Measurements from ENCODE around the gene NIP7.

DNA sequence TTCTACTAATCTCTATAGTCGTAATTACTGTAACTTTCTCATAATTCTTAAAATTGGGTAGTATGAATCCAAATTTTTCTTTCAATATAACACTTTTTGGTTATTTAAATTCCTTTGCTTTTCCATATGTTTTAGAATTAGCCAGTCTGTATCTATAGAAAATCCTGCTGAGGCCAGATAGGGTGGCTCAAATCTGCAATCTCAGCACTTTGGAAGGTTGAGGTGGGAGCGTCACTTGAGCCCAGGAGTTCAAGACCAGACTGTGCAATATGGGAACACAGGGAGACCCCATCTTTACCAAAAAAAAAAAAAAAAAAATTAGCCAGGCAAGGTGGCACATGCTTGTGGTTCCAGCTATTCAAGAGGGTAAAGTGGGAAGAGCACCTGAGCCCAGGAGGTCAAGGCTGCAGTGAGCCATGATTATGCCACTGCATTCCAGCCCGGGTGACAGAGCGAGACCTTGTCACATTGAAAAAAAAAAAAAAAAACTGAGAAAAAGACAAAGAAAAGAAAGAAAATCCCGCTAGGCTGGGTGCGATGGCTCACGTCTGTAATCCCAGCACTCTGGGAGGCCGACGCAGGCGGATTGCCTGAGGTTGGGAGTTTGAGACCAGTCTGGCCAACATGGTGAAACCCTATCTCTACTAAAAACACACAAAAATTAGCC, 37.0 kb downstream of the NIP7 start:
- TF ChIP-seq CEBPB (IDR thresholded peaks at IDR 0.05; ENCODE audit: low read depth, low read length) (no peak), POLR2A (IDR thresholded peaks at IDR 0.05; ENCODE audit: control extremely low read depth in 1 of 2, low read depth in 2 of 2, low read length in 2 of 2) (no peak), SIN3A (conservative IDR thresholded peaks at IDR 0.05 in 1 of 2, IDR thresholded peaks at IDR 0.05 in 1 of 2; ENCODE audit: low read depth in 1 of 2, low read length in 2 of 2) (no peak), RAD21 (IDR thresholded peaks at IDR 0.05 in 1 of 2, conservative IDR thresholded peaks at IDR 0.05 in 1 of 2; ENCODE audit: low read depth in 2 of 2, low read length in 2 of 2) (no peak)
- TF ChIP-seq, protein P1, sequence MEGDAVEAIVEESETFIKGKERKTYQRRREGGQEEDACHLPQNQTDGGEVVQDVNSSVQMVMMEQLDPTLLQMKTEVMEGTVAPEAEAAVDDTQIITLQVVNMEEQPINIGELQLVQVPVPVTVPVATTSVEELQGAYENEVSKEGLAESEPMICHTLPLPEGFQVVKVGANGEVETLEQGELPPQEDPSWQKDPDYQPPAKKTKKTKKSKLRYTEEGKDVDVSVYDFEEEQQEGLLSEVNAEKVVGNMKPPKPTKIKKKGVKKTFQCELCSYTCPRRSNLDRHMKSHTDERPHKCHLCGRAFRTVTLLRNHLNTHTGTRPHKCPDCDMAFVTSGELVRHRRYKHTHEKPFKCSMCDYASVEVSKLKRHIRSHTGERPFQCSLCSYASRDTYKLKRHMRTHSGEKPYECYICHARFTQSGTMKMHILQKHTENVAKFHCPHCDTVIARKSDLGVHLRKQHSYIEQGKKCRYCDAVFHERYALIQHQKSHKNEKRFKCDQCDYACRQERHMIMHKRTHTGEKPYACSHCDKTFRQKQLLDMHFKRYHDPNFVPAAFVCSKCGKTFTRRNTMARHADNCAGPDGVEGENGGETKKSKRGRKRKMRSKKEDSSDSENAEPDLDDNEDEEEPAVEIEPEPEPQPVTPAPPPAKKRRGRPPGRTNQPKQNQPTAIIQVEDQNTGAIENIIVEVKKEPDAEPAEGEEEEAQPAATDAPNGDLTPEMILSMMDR (IDR thresholded peaks at IDR 0.05; ENCODE audit: control extremely low read depth in 1 of 3, insufficient read depth in 1 of 3, low read depth in 1 of 3, low read length in 3 of 3): no peak
- TF ChIP-seq, protein P2, sequence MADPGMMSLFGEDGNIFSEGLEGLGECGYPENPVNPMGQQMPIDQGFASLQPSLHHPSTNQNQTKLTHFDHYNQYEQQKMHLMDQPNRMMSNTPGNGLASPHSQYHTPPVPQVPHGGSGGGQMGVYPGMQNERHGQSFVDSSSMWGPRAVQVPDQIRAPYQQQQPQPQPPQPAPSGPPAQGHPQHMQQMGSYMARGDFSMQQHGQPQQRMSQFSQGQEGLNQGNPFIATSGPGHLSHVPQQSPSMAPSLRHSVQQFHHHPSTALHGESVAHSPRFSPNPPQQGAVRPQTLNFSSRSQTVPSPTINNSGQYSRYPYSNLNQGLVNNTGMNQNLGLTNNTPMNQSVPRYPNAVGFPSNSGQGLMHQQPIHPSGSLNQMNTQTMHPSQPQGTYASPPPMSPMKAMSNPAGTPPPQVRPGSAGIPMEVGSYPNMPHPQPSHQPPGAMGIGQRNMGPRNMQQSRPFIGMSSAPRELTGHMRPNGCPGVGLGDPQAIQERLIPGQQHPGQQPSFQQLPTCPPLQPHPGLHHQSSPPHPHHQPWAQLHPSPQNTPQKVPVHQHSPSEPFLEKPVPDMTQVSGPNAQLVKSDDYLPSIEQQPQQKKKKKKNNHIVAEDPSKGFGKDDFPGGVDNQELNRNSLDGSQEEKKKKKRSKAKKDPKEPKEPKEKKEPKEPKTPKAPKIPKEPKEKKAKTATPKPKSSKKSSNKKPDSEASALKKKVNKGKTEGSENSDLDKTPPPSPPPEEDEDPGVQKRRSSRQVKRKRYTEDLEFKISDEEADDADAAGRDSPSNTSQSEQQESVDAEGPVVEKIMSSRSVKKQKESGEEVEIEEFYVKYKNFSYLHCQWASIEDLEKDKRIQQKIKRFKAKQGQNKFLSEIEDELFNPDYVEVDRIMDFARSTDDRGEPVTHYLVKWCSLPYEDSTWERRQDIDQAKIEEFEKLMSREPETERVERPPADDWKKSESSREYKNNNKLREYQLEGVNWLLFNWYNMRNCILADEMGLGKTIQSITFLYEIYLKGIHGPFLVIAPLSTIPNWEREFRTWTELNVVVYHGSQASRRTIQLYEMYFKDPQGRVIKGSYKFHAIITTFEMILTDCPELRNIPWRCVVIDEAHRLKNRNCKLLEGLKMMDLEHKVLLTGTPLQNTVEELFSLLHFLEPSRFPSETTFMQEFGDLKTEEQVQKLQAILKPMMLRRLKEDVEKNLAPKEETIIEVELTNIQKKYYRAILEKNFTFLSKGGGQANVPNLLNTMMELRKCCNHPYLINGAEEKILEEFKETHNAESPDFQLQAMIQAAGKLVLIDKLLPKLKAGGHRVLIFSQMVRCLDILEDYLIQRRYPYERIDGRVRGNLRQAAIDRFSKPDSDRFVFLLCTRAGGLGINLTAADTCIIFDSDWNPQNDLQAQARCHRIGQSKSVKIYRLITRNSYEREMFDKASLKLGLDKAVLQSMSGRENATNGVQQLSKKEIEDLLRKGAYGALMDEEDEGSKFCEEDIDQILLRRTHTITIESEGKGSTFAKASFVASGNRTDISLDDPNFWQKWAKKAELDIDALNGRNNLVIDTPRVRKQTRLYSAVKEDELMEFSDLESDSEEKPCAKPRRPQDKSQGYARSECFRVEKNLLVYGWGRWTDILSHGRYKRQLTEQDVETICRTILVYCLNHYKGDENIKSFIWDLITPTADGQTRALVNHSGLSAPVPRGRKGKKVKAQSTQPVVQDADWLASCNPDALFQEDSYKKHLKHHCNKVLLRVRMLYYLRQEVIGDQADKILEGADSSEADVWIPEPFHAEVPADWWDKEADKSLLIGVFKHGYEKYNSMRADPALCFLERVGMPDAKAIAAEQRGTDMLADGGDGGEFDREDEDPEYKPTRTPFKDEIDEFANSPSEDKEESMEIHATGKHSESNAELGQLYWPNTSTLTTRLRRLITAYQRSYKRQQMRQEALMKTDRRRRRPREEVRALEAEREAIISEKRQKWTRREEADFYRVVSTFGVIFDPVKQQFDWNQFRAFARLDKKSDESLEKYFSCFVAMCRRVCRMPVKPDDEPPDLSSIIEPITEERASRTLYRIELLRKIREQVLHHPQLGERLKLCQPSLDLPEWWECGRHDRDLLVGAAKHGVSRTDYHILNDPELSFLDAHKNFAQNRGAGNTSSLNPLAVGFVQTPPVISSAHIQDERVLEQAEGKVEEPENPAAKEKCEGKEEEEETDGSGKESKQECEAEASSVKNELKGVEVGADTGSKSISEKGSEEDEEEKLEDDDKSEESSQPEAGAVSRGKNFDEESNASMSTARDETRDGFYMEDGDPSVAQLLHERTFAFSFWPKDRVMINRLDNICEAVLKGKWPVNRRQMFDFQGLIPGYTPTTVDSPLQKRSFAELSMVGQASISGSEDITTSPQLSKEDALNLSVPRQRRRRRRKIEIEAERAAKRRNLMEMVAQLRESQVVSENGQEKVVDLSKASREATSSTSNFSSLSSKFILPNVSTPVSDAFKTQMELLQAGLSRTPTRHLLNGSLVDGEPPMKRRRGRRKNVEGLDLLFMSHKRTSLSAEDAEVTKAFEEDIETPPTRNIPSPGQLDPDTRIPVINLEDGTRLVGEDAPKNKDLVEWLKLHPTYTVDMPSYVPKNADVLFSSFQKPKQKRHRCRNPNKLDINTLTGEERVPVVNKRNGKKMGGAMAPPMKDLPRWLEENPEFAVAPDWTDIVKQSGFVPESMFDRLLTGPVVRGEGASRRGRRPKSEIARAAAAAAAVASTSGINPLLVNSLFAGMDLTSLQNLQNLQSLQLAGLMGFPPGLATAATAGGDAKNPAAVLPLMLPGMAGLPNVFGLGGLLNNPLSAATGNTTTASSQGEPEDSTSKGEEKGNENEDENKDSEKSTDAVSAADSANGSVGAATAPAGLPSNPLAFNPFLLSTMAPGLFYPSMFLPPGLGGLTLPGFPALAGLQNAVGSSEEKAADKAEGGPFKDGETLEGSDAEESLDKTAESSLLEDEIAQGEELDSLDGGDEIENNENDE (IDR thresholded peaks at IDR 0.05; ENCODE audit: insufficient replicate concordance, low read length): no peak
